ENCODE measurements around the gene ASB6. TPM values are rescaled to one million over a fixed set of nuclear protein-coding genes. Genes with fewer than 3 reads are reported as not detected.

ASB6 gene
- total RNA-seq, 4 donors from 2014 or later, result 13.3 to 30.0 (median 22.0) TPM

DNA sequence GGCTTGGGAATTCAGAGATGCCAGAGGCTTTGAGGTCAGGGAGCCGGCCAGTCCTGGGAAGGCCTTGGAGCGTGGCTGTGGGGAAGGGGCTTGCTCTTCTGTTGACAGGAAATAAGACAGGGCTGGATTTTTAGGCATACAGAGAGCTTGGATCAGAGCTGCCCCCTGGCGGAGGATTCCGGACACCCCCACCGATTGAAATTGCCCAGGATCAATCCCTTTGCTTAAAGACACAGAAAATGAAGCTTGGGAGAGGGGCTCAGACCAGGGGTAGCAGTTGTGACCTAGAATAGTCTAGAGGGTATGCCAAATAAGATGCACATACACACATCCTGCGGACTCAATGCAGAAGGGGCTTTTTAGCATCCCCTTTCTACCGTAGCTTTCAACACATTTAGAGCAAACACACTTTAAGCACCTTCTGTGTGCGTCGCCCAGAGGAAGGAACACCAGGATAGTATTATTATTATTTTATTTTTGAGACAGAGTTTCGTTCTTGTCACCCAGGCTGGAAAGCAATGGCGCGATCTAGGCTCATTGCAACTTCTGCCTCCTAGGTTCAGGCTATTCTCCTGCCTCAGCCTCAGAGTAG is 17.7 kb downstream of the ASB6 start:
- TF ChIP-seq POLR2AphosphoS5 (IDR thresholded peaks at IDR 0.05), result no peak
- TF ChIP-seq, protein P1, sequence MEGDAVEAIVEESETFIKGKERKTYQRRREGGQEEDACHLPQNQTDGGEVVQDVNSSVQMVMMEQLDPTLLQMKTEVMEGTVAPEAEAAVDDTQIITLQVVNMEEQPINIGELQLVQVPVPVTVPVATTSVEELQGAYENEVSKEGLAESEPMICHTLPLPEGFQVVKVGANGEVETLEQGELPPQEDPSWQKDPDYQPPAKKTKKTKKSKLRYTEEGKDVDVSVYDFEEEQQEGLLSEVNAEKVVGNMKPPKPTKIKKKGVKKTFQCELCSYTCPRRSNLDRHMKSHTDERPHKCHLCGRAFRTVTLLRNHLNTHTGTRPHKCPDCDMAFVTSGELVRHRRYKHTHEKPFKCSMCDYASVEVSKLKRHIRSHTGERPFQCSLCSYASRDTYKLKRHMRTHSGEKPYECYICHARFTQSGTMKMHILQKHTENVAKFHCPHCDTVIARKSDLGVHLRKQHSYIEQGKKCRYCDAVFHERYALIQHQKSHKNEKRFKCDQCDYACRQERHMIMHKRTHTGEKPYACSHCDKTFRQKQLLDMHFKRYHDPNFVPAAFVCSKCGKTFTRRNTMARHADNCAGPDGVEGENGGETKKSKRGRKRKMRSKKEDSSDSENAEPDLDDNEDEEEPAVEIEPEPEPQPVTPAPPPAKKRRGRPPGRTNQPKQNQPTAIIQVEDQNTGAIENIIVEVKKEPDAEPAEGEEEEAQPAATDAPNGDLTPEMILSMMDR (IDR thresholded peaks at IDR 0.05), result peak; percentile 72 to 83 (median 74)
- no peaks in the 10 kb centered on the region for H3K36me3 ChIP-seq
- H3K9me3 ChIP-seq, result no peaks in the 10 kb centered on the region
- peaks cover 28 to 64% (median 62%) of the 10 kb centered on the region in 4 donors for H3K4me1 ChIP-seq
- 43% methylated on average over 11 of the region's 12 CpGs for WGBS
- DNase-seq (ENCODE audit: extremely low spot score), result no peak
- peak overlapping the region in 2 of 4 donors; percentile 15 to 90 for H3K27ac ChIP-seq (replicated peaks in 1 of 4)
- H3K4me3 ChIP-seq, result no peak overlapping the region
- intact Hi-C loops (cut with DNase I), result no loop called here
- peaks cover 0 to 6% (median 2%) of the 10 kb centered on the region in 4 donors for H3K27me3 ChIP-seq

DNA sequence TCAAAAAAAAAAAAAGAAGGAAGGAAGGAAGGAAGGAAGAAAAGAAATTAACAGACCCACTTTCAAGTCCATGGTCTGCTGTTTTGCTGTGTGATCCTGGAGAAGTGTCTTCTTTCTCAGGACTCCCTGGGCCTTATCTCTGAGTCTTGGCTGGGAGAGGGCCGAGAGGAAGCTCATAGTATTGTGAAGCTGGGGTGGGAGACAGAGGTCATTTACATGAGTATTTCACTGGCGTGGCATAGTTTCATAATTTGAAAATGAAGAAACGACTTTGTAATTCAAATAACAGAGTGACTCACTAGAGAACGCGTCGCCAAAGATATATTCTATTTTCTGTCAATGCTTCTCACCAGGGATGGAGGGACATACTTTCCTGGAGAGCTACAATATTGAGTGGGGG is 18.6 kb downstream of the ASB6 start:
- WGBS, result 75% methylated on average over 6 of the region's 6 CpGs
- peaks cover 25 to 55% (median 52%) of the 10 kb centered on the region in 4 donors for H3K4me1 ChIP-seq
- intact Hi-C loops (cut with DNase I), result no loop called here
- H3K4me3 ChIP-seq, result no peak overlapping the region
- H3K27me3 ChIP-seq, result peaks cover 0 to 6% (median 2%) of the 10 kb centered on the region in 4 donors
- H3K36me3 ChIP-seq, result no peaks in the 10 kb centered on the region
- H3K9me3 ChIP-seq, result no peaks in the 10 kb centered on the region
- no peak for DNase-seq (ENCODE audit: extremely low spot score)
- TF ChIP-seq POLR2AphosphoS5 (IDR thresholded peaks at IDR 0.05) (no peak), EP300 (IDR thresholded peaks at IDR 0.05) (no peak), POLR2A (IDR thresholded peaks at IDR 0.05; ENCODE audit: low read depth) (no peak)
- TF ChIP-seq, protein P1 (IDR thresholded peaks at IDR 0.05), result no peak
- H3K27ac ChIP-seq (replicated peaks in 1 of 4), result no peak overlapping the region

DNA sequence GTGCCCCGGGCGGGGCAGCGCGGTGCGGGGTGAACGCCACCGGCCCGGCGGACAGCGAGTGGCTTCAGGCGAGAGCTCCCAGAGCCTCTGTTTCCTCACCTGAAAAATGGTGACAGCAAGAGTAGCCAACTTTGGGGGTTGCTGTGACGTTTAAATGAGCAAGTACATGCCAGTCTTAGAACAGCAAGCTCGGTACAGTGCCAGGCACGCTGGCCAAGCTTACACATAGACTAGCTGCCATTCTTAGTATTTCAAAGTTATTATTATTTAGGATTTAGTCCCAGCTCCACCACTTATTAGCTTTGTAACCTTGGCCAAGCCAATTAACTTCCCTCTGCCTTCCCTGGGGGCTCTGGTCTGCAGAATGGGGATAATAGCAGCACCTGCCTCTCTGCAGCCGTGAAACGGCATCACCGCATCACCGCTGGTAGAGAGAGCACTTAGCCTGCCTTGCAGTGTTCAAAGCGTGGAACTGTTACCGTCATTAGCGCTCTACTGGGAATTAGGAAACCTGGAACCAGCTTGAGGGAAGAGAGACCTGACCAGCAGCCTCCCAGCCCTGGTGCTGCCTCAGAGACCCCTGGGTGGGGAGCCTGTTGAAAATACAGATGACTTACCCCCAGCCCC is 21.2 kb downstream of the ASB6 start, which contains the start of gene C9orf50:
C9orf50 (minus strand) TSS at position 433 of the 627 bp plus-strand sequence. CDS start 527 bp downstream, outside the sequence.
- TF ChIP-seq, protein P1 (IDR thresholded peaks at IDR 0.05), result no peak
- TF ChIP-seq EP300 (IDR thresholded peaks at IDR 0.05) (no peak), POLR2AphosphoS5 (IDR thresholded peaks at IDR 0.05) (no peak), POLR2A (IDR thresholded peaks at IDR 0.05; ENCODE audit: low read depth) (no peak)
- H3K27me3 ChIP-seq, result peaks cover 0 to 6% (median 2%) of the 10 kb centered on the region in 4 donors
- peak within 1 kb of the TSS; percentile 46 to 63 (median 53) for H3K27ac ChIP-seq (replicated peaks in 1 of 4)
- H3K4me1 ChIP-seq, result peaks cover 10 to 35% (median 32%) of the 10 kb centered on the region in 4 donors
- 30% methylated on average over 15 of the region's 21 CpGs for WGBS
- no peak for DNase-seq (ENCODE audit: extremely low spot score)
- no peaks in the 10 kb centered on the region for H3K9me3 ChIP-seq
- H3K4me3 ChIP-seq, result peak within 1 kb of the TSS; percentile 62 to 76 (median 64)
- intact Hi-C loops (cut with DNase I), result no loop called here
- H3K36me3 ChIP-seq, result no peaks in the 10 kb centered on the region

DNA sequence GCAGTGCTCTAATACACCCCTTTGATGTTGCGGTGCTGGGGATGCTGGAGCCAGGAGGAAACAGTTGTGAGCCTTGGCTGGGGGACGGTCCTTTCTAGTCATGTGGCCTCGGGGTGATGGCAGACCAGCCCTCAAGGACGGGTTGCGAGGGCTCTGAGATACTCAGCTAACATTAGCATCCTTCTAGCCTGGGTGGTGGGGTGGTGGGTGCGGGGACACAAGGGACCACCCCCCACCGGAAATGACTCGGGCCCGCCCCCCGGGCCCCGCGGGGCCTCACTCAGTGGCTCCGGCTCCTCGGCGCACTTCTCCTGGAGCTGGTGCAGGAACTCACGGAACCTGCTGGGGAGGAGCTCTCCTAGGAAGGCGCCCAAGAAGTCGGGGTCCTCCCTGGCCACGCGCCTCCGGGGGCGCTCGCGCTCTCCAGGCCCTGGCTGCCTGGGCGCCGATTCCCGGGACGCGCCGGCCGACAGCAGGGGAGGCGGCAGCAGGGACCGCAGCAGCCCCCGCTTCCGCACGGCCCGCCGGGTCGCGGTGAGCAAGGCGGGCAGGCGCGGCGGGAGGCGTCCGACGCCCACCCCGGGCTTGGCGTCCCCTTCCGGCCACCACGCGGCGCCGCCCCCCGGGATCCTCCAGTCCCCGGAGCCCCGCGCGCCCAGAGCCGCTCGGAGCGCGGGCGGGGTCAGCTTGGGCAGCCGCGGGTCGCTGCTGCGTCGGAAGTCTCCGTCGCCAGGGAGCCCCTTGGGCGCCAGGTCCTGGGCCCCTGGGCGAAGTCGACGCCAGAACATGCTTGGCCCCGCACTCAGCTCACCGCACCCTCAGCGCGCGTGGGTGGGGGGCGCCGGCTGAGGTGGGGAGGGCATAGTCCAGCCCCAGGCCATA is 21.9 kb downstream of the ASB6 start:
- Histone ChIP-seq H3K27ac (replicated peaks in 1 of 4) (peak overlapping the region; percentile 46 to 63 (median 53)), H3K4me1 (peaks cover 7 to 27% (median 24%) of the 10 kb centered on the region in 4 donors), H3K4me3 (peak overlapping the region; percentile 62 to 76 (median 64)), H3K36me3 (no peaks in the 10 kb centered on the region), H3K27me3 (peaks cover 0 to 6% (median 2%) of the 10 kb centered on the region in 4 donors), H3K9me3 (no peaks in the 10 kb centered on the region)
- no peak for TF ChIP-seq EP300 (IDR thresholded peaks at IDR 0.05)
- TF ChIP-seq, protein P1 (IDR thresholded peaks at IDR 0.05), result peak in 1 of 3 experiments; percentile 20
- DNase-seq (ENCODE audit: extremely low spot score), result no peak
- intact Hi-C loops (cut with DNase I), result no loop called here
- 7% methylated on average over 6 of the region's 82 CpGs for WGBS
